ENCODE data around the gene SLC25A25. TPM values are rescaled to one million over a fixed set of nuclear protein-coding genes. Genes with fewer than 3 reads are reported as not detected.

SLC25A25 gene
- total and polyA plus RNA-seq, 5 experiments from 2014 or later = 12.1 to 18.9 (median 17.8) TPM

- DNase-seq (no peak), ATAC-seq (no peak)
- POLR2A ChIA-PET = no interaction called here
- Mint-ChIP-seq H3K27ac (no peak overlapping the region), H3K27me3 (no peaks in the 10 kb centered on the region), H3K4me3 (no peak overlapping the region), H3K36me3 (no peaks in the 10 kb centered on the region), H3K4me1 (peaks cover 1 to 17% (median 4%) of the 10 kb centered on the region in 4 donors), H3K9me3 (no peaks in the 10 kb centered on the region)
Observed at GRCh38 chr9:128148509-128149000, 80.5 kb downstream of the SLC25A25 start.

GRCh38 chr9:128149001-128149701 lies 81.1 kb downstream of the SLC25A25 start, which contains the start of gene LCN2:
LCN2 (plus strand) TSS chr9:128149453; CDS start chr9:128149526, 73 bp downstream.
- Mint-ChIP-seq H3K27ac (peak within 1 kb of the TSS in 2 of 10 donors; percentile 50 to 52), H3K4me1 (peaks cover 0 to 14% (median 3%) of the 10 kb centered on the region in 4 donors), H3K9me3 (no peaks in the 10 kb centered on the region), H3K27me3 (no peaks in the 10 kb centered on the region), H3K36me3 (no peaks in the 10 kb centered on the region), H3K4me3 (no peak within 1 kb of the TSS)
- ATAC-seq = no peak
- POLR2A ChIA-PET = no interaction called here
- DNase-seq = no peak

DNA sequence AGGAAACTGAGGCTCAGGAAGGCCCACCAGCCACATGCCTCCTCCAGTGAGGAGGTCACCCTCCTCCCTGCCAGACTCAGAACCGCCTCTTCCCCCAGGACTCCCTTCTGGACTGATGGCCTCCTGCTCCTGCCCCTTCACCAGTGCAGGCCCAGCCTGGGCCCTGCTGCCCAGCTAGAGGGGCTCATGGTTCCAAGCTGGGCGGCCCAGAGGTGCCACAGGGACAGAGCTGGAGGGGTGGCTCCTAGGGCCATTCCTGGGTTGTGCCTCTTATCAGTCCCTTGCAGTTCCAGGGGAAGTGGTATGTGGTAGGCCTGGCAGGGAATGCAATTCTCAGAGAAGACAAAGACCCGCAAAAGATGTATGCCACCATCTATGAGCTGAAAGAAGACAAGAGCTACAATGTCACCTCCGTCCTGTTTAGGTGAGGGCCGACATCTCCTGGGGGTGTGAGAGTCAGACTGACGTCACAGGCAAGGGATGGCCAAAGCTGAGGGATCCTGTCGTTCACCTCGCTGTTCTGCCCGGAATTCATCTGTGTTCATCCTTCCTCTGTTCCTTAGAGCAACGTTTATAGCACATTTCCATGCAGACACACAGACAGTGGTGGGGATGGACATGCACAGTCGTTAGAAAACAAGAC lies 82.0 kb downstream of the SLC25A25 start:
- H3K9me3 Mint-ChIP-seq = no peaks in the 10 kb centered on the region
- no peak overlapping the region for H3K4me3 Mint-ChIP-seq
- peaks cover 0 to 14% (median 3%) of the 10 kb centered on the region in 4 donors for H3K4me1 Mint-ChIP-seq
- POLR2A ChIA-PET = no interaction called here
- ATAC-seq (no peak), DNase-seq (no peak)
- no peaks in the 10 kb centered on the region for H3K27me3 Mint-ChIP-seq
- H3K36me3 Mint-ChIP-seq = no peaks in the 10 kb centered on the region
- peak overlapping the region in 2 of 10 donors; percentile 46 to 52 for H3K27ac Mint-ChIP-seq

DNA sequence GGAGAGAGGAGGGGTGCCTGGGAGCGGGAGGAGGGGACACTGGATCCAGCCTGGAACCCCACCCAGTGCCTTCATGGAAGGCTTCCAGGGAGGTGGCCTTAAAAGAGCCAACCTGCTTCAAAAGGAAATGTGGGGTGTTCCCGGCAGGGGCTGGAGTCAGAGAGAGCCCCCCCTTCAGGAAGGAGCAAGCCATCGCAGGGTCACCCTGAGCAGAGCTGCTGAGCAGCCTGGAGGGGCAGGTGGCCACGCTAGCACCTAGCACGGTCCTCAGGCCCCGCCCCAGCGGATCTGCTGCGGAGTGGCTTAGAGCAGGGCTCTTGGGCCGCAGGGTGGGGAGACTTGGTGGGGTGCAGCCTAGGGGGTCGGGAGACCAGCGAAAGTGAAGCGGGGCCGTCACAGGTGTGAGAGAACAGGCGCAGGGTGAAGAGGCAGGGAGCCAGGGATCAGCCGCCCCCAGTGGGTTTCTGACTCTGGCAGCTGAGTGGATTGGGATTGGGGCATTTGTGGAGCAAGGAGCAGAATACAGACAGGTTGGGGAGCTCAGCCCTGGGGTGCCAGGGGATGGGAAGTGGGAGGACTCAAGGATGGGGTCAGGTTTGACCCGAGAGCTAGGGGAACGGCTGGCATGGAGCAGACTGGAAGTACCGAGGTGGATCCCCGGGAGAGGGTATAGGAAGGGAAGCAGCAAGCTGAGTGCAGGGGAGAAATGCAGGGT lies 82.7 kb downstream of the SLC25A25 start:
- Mint-ChIP-seq H3K4me3 (no peak overlapping the region), H3K9me3 (no peaks in the 10 kb centered on the region), H3K4me1 (peaks cover 0 to 14% (median 3%) of the 10 kb centered on the region in 4 donors), H3K36me3 (no peaks in the 10 kb centered on the region), H3K27ac (peak overlapping the region in 3 of 10 donors; percentile 13 to 58 (median 56)), H3K27me3 (no peaks in the 10 kb centered on the region)
- POLR2A ChIA-PET = no interaction called here
- no peak for DNase-seq
- ATAC-seq = peak in 1 of 2 donors; percentile 50

GRCh38 chr9:128151309-128152132 lies 83.5 kb downstream of the SLC25A25 start:
- ATAC-seq (no peak), DNase-seq (no peak)
- H3K9me3 Mint-ChIP-seq = no peaks in the 10 kb centered on the region
- POLR2A ChIA-PET = interaction anchor here (0.6 to 1.1 kb wide), 2 partner anchors 11 to 1651 kb away, joined by 3 to 4 read pairs; no protein-coding TSS in a partner anchor
- peak overlapping the region in 1 of 10 donors; percentile 10 for H3K27ac Mint-ChIP-seq
- H3K27me3 Mint-ChIP-seq = no peaks in the 10 kb centered on the region
- H3K36me3 Mint-ChIP-seq = no peaks in the 10 kb centered on the region
- no peak overlapping the region for H3K4me3 Mint-ChIP-seq
- peaks cover 0 to 14% (median 3%) of the 10 kb centered on the region in 4 donors for H3K4me1 Mint-ChIP-seq

GRCh38 chr9:128152133-128153059 lies 84.4 kb downstream of the SLC25A25 start:
- H3K4me1 Mint-ChIP-seq = peaks cover 0 to 14% (median 3%) of the 10 kb centered on the region in 4 donors
- no peaks in the 10 kb centered on the region for H3K36me3 Mint-ChIP-seq
- H3K4me3 Mint-ChIP-seq = no peak overlapping the region
- no peaks in the 10 kb centered on the region for H3K9me3 Mint-ChIP-seq
- POLR2A ChIA-PET = interaction anchor here (0.6 to 1.1 kb wide), 2 partner anchors 12 to 1650 kb away, joined by 3 to 4 read pairs; no protein-coding TSS in a partner anchor
- ATAC-seq = no peak
- no peaks in the 10 kb centered on the region for H3K27me3 Mint-ChIP-seq
- peak overlapping the region in 1 of 10 donors; percentile 10 for H3K27ac Mint-ChIP-seq
- DNase-seq = no peak

GRCh38 chr9:128153060-128153946 lies 85.3 kb downstream of the SLC25A25 start:
- no peak for DNase-seq
- Mint-ChIP-seq H3K27me3 (no peaks in the 10 kb centered on the region), H3K27ac (no peak overlapping the region), H3K4me1 (peaks cover 0 to 14% (median 3%) of the 10 kb centered on the region in 4 donors), H3K4me3 (no peak overlapping the region), H3K36me3 (no peaks in the 10 kb centered on the region), H3K9me3 (no peaks in the 10 kb centered on the region)
- no peak for ATAC-seq
- POLR2A ChIA-PET = no interaction called here

DNA sequence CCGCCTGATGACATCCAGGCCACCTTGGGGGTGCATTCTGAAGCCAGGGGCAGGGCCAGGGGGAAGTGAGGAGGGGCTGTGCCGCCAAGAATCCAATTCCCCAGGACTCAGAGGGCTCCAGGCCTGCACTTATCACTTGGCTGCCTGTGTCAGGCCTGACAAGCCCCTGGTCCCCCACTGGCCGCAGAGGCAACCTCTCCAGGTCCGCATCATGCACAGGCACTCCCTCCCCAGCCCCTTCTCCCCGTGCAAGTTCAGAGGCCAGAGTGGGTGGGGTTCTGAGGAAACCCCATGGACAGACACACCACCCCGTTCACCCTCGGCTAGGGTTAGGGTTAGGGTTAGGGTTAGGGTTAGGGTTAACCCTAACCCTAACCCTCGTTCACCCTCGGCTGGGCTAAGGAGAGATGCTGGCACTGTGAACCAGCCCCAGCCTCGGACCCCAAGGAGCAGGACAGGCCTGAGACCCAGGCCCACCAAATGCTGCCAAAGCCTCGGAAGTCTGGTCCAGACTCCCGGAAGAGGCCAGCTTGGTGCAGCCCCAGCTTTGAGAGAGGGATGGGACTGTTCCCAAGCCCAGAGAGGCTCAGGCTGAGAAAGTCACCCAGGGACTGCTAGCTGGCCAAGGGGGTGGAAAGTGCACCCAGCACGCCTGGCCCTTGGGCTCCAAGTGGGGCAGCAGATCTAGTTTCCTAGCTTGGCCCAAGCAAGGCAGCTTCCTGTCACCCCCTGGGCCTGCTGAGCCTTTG lies 86.1 kb downstream of the SLC25A25 start:
- peaks cover 0 to 15% (median 3%) of the 10 kb centered on the region in 4 donors for H3K4me1 Mint-ChIP-seq
- POLR2A ChIA-PET = no interaction called here

GRCh38 chr9:128155736-128156500 lies 87.9 kb downstream of the SLC25A25 start:
- no peaks in the 10 kb centered on the region for H3K9me3 Mint-ChIP-seq
- peaks cover 2 to 11% (median 7%) of the 10 kb centered on the region in 4 donors for H3K4me1 Mint-ChIP-seq
- no peak for DNase-seq
- no peaks in the 10 kb centered on the region for H3K27me3 Mint-ChIP-seq
- no peak for ATAC-seq
- H3K36me3 Mint-ChIP-seq = no peaks in the 10 kb centered on the region
- H3K27ac Mint-ChIP-seq = peak overlapping the region in 6 of 10 donors; percentile 14 to 74 (median 20)
- peak overlapping the region in 1 of 10 donors; percentile 70 for H3K4me3 Mint-ChIP-seq
- POLR2A ChIA-PET = interaction anchor here (1.0 kb wide), 1 partner anchor 38 kb away, joined by 3 read pairs; no protein-coding TSS in a partner anchor

More for the DNA sequence above, 86.1 kb downstream of the SLC25A25 start:
- DNase-seq (no peak), ATAC-seq (no peak)
- no peak overlapping the region for H3K27ac Mint-ChIP-seq
- H3K27me3 Mint-ChIP-seq = no peaks in the 10 kb centered on the region
- no peak overlapping the region for H3K4me3 Mint-ChIP-seq
- no peaks in the 10 kb centered on the region for H3K9me3 Mint-ChIP-seq
- H3K36me3 Mint-ChIP-seq = no peaks in the 10 kb centered on the region
